HCT116 (cell line): ENCODE measurements around the gene GNG4. TPM values are rescaled to one million over a fixed set of nuclear protein-coding genes. Genes with fewer than 3 reads are reported as not detected.

ENCODE experiments used
- ATAC-seq: fragments of 200-7000 bp; cut with Tn5 transposase; 2 replicates; pipeline ENCODE4 v1.9.1; 2020; ENCODE audit warnings: mild to moderate bottlenecking, moderate library complexity
- BruUV-seq: library from RNA; stranded (reverse); fragments of 400-500 nt; replicated peaks from 2 replicates; lab custom pipeline; 2021; lab: Mats Ljungman, UMichigan
- CTCF ChIA-PET: fragments of 300-600 bp; sonication (Branson Sonifier 250); formaldehyde crosslinking; loops from one replicate; lab custom pipeline; 2021; ENCODE audit warnings: antibody characterized with exemption; lab: Charles Lee
- POLR2A ChIA-PET: fragments of 300-600, 350-600 bp; sonication (Branson Sonifier 250); formaldehyde crosslinking; loops from one replicate; lab custom pipeline; 2021; ENCODE audit warnings: antibody characterized with exemption; lab: Charles Lee
- RAD21 ChIA-PET, 2 experiments: fragments of 300-600 bp; sonication (Branson Sonifier 250); formaldehyde crosslinking; loops; one replicate each; lab custom pipeline; 2023; ENCODE audit warnings: low total read pairs in 2 of 2; ENCODE audit not compliant: uncharacterized antibody in 2 of 2, unreplicated experiment in 2 of 2, low non-redundant PET in 1 of 2; lab: Charles Lee
- DNase-seq: peaks from one replicate; pipeline ENCODE4 v3.0.0-alpha.2; 2010; ENCODE audit warnings: low read depth, low spot score
- H2AFZ ChIP-seq: fragments of 200-600 bp; shearing (Covaris generic), sonication (generic); 2 replicates; pipeline ENCODE4 v1.6.1; 2017; ENCODE audit warnings: low read depth, mixed run types, mixed read lengths, antibody characterized with exemption, low read length; ENCODE audit not compliant: poor library complexity, severe bottlenecking
- H3K27ac ChIP-seq: 2 replicates; pipeline ENCODE4 v1.5.1; 2012; ENCODE audit warnings: low read depth, low read length
- H3K27me3 ChIP-seq: fragments of 200-600 bp; sonication (generic); 2 replicates; pipeline ENCODE4 v1.6.1; 2016; ENCODE audit warnings: mixed run types, low read length, mixed read lengths; ENCODE audit not compliant: insufficient read depth
- H3K36me3 ChIP-seq, 2 experiments: fragments of 200-500 bp in 1 of 2; fragments of 200-600 bp in 1 of 2; sonication (Bioruptor generic) in 1 of 2; sonication (generic) in 1 of 2; 2 replicates each; pipeline versions ENCODE4 v1.5.1 to v1.6.1; 2014 to 2016; ENCODE audit warnings: low read length in 2 of 2, inconsistent platforms in 1 of 2, mixed read lengths in 1 of 2, mixed run types in 1 of 2; ENCODE audit not compliant: insufficient read depth in 2 of 2, control insufficient read depth in 1 of 2
- H3K4me1 ChIP-seq, 2 experiments: fragments of 200-600 bp in 1 of 2; sonication (generic) in 1 of 2; 2 replicates each; pipeline versions ENCODE4 v1.5.1 to v1.6.1; 2012 to 2017; ENCODE audit warnings: low read length in 2 of 2, inconsistent platforms in 1 of 2, mild to moderate bottlenecking in 1 of 2, mixed read lengths in 1 of 2, mixed run types in 1 of 2, moderate library complexity in 1 of 2; ENCODE audit not compliant: insufficient read depth in 2 of 2, control insufficient read depth in 1 of 2
- H3K4me2 ChIP-seq: fragments of 200-600 bp; sonication (generic); 2 replicates; pipeline ENCODE4 v1.6.1; 2017; ENCODE audit warnings: mixed run types, low read length, mixed read lengths
- H3K4me3 ChIP-seq, 2 experiments: fragments of 200-600 bp in 1 of 2; sonication (generic) in 1 of 2; replicated peaks in 1 of 2; 2 replicates each; pipeline ENCODE4 v1.5.1; 2011 to 2016; ENCODE audit warnings: low read length in 2 of 2, control low read depth in 1 of 2, low read depth in 1 of 2, mild to moderate bottlenecking in 1 of 2, mixed read lengths in 1 of 2, mixed run types in 1 of 2
- H3K79me2 ChIP-seq: fragments of 200-600 bp; sonication (generic); 2 replicates; pipeline ENCODE4 v1.6.1; 2017; ENCODE audit warnings: mild to moderate bottlenecking, mixed run types, low read length, moderate library complexity, mixed read lengths; ENCODE audit not compliant: insufficient read depth
- H3K9ac ChIP-seq: fragments of 200-600 bp; sonication (generic); 2 replicates; pipeline ENCODE4 v1.6.1; 2016; ENCODE audit warnings: low read length, mixed read lengths
- H3K9me2 ChIP-seq: fragments of 200-600 bp; sonication (generic), shearing (Covaris generic); 2 replicates; pipeline ENCODE4 v1.6.1; 2017; ENCODE audit warnings: mixed run types, mild to moderate bottlenecking, moderate library complexity; ENCODE audit not compliant: insufficient read depth
- H3K9me3 ChIP-seq, 2 experiments: fragments of 200-500 bp in 1 of 2; fragments of 200-600 bp in 1 of 2; sonication (Bioruptor generic) in 1 of 2; sonication (generic) in 1 of 2; 2 replicates each; pipeline ENCODE4 v1.6.1; 2014 to 2017; ENCODE audit warnings: low read length in 2 of 2, mixed read lengths in 2 of 2, inconsistent platforms in 1 of 2, low read depth in 1 of 2, mild to moderate bottlenecking in 1 of 2, mixed run types in 1 of 2, moderate library complexity in 1 of 2; ENCODE audit not compliant: control insufficient read depth in 1 of 2, insufficient read depth in 1 of 2
- H4K20me1 ChIP-seq: fragments of 200-600 bp; sonication (generic), shearing (Covaris generic); 2 replicates; pipeline ENCODE4 v1.6.1; 2017; ENCODE audit warnings: mixed run types, mild to moderate bottlenecking, moderate library complexity; ENCODE audit not compliant: insufficient read depth
- CBX3 ChIP-seq: IDR thresholded peaks from 2 replicates; pipeline ENCODE4 v1.6.1; 2012; ENCODE audit warnings: low read depth
- CEBPB ChIP-seq: IDR thresholded peaks from 2 replicates; pipeline ENCODE4 v1.6.1; 2012; ENCODE audit warnings: low read depth
- EGR1 ChIP-seq: IDR thresholded peaks from 2 replicates; pipeline ENCODE4 v1.6.1; 2012; ENCODE audit warnings: low read depth
- ELF1 ChIP-seq: IDR thresholded peaks from 2 replicates; pipeline ENCODE4 v1.6.1; 2012; ENCODE audit warnings: low read depth, borderline replicate concordance
- EZH2 ChIP-seq: fragments of 200-600 bp; sonication (generic); IDR thresholded peaks from 2 replicates; pipeline ENCODE4 v1.6.1; 2017; ENCODE audit warnings: antibody characterized with exemption, mixed run types
- EZH2phosphoT487 ChIP-seq: fragments of 200-600 bp; IDR thresholded peaks from 2 replicates; pipeline ENCODE4 v1.6.1; 2018; ENCODE audit warnings: antibody characterized with exemption, borderline replicate concordance
- JUND ChIP-seq: IDR thresholded peaks from 2 replicates; pipeline ENCODE4 v1.6.1; 2012
- POLR2A ChIP-seq: IDR thresholded peaks from 2 replicates; pipeline ENCODE4 v1.7.0; 2011; ENCODE audit warnings: borderline replicate concordance; ENCODE audit not compliant: insufficient read depth, insufficient read length; ENCODE audit errors: extremely low read depth
- POLR2AphosphoS5 ChIP-seq: IDR thresholded peaks from 2 replicates; pipeline ENCODE4 v1.6.1; 2011; ENCODE audit warnings: mild to moderate bottlenecking, low read depth, low read length, moderate library complexity
- RAD21 ChIP-seq: IDR thresholded peaks from 2 replicates; pipeline ENCODE4 v1.6.1; 2012; ENCODE audit warnings: low read depth, mild to moderate bottlenecking
- SIN3A ChIP-seq: IDR thresholded peaks from 2 replicates; pipeline ENCODE4 v1.6.1; 2012; ENCODE audit warnings: low read depth
- SP1 ChIP-seq: IDR thresholded peaks from 2 replicates; pipeline ENCODE4 v1.6.1; 2012; ENCODE audit warnings: low read depth
- TCF7L2 ChIP-seq: IDR thresholded peaks from 2 replicates; pipeline ENCODE4 v1.7.0; 2011; ENCODE audit warnings: borderline replicate concordance, inconsistent platforms; ENCODE audit not compliant: insufficient read depth, insufficient read length; ENCODE audit errors: extremely low read depth
- YY1 ChIP-seq: IDR thresholded peaks from 2 replicates; pipeline ENCODE4 v1.6.1; 2011; ENCODE audit warnings: low read length, low read depth, moderate library complexity, mild to moderate bottlenecking; ENCODE audit not compliant: insufficient replicate concordance; ENCODE audit errors: extremely low read depth
- ZFX ChIP-seq: fragments of 450-650 bp; IDR thresholded peaks from 2 replicates; pipeline ENCODE4 v1.6.1; 2017
- ZNF274 ChIP-seq: fragments of 200-500 bp; sonication (Bioruptor generic); IDR thresholded peaks from 2 replicates; pipeline ENCODE4 v1.6.1; 2014; ENCODE audit warnings: mild to moderate bottlenecking, low read depth, low read length, inconsistent platforms
- intact Hi-C: fragments of 100-400 bp; cut with micrococcal nuclease; formaldehyde crosslinking; loops from 2 replicates; pipeline ENCODE4 v1.10.0; 2022
- total RNA-seq: library from RNA; stranded (reverse); gene quantifications from one replicate; pipeline ENCODE4 v1.2.1, GENCODE V29; 2021; ENCODE audit not compliant: unreplicated experiment
- TF ChIP-seq, protein P1 (sequence below): IDR thresholded peaks from 2 replicates; pipeline ENCODE4 v1.6.1; 2011; ENCODE audit warnings: mild to moderate bottlenecking, low read length, moderate library complexity; ENCODE audit not compliant: insufficient replicate concordance; ENCODE audit errors: extremely low read depth
- TF ChIP-seq, protein P2 (sequence below): IDR thresholded peaks from 2 replicates; pipeline ENCODE4 v1.6.1; 2012; ENCODE audit warnings: low read depth
- TF ChIP-seq, protein P3 (sequence below), 3 experiments: fragments of 200-600 bp in 1 of 3; sonication (generic) in 1 of 3; IDR thresholded peaks in 2 of 3; conservative IDR thresholded peaks in 1 of 3; 2 replicates each; pipeline ENCODE4 v1.5.1; 2012 to 2017; ENCODE audit warnings: low read depth in 2 of 3, low read length in 2 of 3, antibody characterized with exemption in 1 of 3, borderline replicate concordance in 1 of 3, control low read depth in 1 of 3, mild to moderate bottlenecking in 1 of 3, mixed read lengths in 1 of 3, mixed run types in 1 of 3, moderate library complexity in 1 of 3; ENCODE audit not compliant: insufficient read depth in 1 of 3
- TF ChIP-seq, protein P4 (sequence below): IDR thresholded peaks from 2 replicates; pipeline ENCODE4 v1.6.1; 2012

The GNG4 gene
- total RNA-seq, 1 experiment from 2014 or later, result 10.6 TPM

DNA sequence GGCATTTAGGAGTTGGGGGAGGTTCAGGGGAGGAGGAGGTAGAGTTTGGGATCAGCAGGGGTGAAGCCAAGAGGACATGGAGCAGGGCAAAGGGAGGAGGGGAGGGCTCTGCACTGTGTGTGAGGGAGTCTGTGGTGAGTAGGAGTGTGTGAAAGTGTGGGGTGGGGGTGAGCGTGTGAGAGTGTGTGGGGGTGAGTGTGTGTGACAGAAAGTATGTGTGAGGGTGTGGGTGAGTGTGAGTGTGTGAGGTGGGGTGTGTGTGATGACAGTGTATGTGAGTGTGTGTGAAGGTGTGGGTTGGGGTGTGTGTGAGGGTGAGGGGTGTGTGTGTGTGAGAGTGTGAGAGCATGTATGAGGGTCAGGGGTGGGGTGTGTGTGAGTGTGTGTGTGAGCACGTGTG lies 62.6 kb downstream of the GNG4 start:
- TF ChIP-seq CEBPB (no peak), SP1 (no peak), EZH2phosphoT487 (no peak), RAD21 (no peak), EZH2 (no peak), ZNF274 (no peak), TCF7L2 (no peak), ZFX (no peak), EGR1 (no peak), JUND (no peak), YY1 (no peak), SIN3A (no peak), POLR2A (no peak), ELF1 (no peak), CBX3 (no peak), POLR2AphosphoS5 (no peak)
- TF ChIP-seq, protein P1, sequence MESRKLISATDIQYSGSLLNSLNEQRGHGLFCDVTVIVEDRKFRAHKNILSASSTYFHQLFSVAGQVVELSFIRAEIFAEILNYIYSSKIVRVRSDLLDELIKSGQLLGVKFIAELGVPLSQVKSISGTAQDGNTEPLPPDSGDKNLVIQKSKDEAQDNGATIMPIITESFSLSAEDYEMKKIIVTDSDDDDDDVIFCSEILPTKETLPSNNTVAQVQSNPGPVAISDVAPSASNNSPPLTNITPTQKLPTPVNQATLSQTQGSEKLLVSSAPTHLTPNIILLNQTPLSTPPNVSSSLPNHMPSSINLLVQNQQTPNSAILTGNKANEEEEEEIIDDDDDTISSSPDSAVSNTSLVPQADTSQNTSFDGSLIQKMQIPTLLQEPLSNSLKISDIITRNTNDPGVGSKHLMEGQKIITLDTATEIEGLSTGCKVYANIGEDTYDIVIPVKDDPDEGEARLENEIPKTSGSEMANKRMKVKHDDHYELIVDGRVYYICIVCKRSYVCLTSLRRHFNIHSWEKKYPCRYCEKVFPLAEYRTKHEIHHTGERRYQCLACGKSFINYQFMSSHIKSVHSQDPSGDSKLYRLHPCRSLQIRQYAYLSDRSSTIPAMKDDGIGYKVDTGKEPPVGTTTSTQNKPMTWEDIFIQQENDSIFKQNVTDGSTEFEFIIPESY, result no peak
- TF ChIP-seq, protein P2, sequence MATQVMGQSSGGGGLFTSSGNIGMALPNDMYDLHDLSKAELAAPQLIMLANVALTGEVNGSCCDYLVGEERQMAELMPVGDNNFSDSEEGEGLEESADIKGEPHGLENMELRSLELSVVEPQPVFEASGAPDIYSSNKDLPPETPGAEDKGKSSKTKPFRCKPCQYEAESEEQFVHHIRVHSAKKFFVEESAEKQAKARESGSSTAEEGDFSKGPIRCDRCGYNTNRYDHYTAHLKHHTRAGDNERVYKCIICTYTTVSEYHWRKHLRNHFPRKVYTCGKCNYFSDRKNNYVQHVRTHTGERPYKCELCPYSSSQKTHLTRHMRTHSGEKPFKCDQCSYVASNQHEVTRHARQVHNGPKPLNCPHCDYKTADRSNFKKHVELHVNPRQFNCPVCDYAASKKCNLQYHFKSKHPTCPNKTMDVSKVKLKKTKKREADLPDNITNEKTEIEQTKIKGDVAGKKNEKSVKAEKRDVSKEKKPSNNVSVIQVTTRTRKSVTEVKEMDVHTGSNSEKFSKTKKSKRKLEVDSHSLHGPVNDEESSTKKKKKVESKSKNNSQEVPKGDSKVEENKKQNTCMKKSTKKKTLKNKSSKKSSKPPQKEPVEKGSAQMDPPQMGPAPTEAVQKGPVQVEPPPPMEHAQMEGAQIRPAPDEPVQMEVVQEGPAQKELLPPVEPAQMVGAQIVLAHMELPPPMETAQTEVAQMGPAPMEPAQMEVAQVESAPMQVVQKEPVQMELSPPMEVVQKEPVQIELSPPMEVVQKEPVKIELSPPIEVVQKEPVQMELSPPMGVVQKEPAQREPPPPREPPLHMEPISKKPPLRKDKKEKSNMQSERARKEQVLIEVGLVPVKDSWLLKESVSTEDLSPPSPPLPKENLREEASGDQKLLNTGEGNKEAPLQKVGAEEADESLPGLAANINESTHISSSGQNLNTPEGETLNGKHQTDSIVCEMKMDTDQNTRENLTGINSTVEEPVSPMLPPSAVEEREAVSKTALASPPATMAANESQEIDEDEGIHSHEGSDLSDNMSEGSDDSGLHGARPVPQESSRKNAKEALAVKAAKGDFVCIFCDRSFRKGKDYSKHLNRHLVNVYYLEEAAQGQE, result no peak
- TF ChIP-seq, protein P3, sequence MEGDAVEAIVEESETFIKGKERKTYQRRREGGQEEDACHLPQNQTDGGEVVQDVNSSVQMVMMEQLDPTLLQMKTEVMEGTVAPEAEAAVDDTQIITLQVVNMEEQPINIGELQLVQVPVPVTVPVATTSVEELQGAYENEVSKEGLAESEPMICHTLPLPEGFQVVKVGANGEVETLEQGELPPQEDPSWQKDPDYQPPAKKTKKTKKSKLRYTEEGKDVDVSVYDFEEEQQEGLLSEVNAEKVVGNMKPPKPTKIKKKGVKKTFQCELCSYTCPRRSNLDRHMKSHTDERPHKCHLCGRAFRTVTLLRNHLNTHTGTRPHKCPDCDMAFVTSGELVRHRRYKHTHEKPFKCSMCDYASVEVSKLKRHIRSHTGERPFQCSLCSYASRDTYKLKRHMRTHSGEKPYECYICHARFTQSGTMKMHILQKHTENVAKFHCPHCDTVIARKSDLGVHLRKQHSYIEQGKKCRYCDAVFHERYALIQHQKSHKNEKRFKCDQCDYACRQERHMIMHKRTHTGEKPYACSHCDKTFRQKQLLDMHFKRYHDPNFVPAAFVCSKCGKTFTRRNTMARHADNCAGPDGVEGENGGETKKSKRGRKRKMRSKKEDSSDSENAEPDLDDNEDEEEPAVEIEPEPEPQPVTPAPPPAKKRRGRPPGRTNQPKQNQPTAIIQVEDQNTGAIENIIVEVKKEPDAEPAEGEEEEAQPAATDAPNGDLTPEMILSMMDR (IDR thresholded peaks at IDR 0.05 in 2 of 3, conservative IDR thresholded peaks at IDR 0.05 in 1 of 3; ENCODE audit: borderline replicate concordance in 1 of 3, insufficient read depth in 1 of 3, low read depth in 2 of 3, low read length in 2 of 3), result no peak
- TF ChIP-seq, protein P4, sequence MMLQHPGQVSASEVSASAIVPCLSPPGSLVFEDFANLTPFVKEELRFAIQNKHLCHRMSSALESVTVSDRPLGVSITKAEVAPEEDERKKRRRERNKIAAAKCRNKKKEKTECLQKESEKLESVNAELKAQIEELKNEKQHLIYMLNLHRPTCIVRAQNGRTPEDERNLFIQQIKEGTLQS, result no peak
- CTCF ChIA-PET, result no interaction called here
- no peak overlapping the region for H3K9ac ChIP-seq
- DNase-seq (no peak), ATAC-seq (no peak)
- no peak overlapping the region for H2AFZ ChIP-seq
- H3K27me3 ChIP-seq, result no peaks in the 10 kb centered on the region
- H3K79me2 ChIP-seq, result no peaks in the 10 kb centered on the region
- H3K9me2 ChIP-seq, result no peaks in the 10 kb centered on the region
- intact Hi-C loops, result no loop called here
- H3K27ac ChIP-seq, result no peak overlapping the region
- no TSS peak for BruUV-seq
- H3K4me3 ChIP-seq, result no peak overlapping the region
- H4K20me1 ChIP-seq, result no peaks in the 10 kb centered on the region
- H3K36me3 ChIP-seq, result no peaks in the 10 kb centered on the region
- H3K9me3 ChIP-seq, result peaks cover 0 to 14% of the 10 kb centered on the region in 2 experiments; a peak in 1 of 4 replicates
- RAD21 ChIA-PET, result no interaction called here
- no peaks in the 10 kb centered on the region for H3K4me1 ChIP-seq
- POLR2A ChIA-PET, result no interaction called here
- no peak overlapping the region for H3K4me2 ChIP-seq
